Skeletal muscle satellite cell (primary cell): ENCODE results near the gene AP5S1.

Experiments used
- H3K27me3 ChIP-seq: 2 replicates; pipeline ENCODE4 v1.7.0; 2013; ENCODE audit warnings: low read length; ENCODE audit not compliant: control insufficient read depth, insufficient read depth
- H3K36me3 ChIP-seq: 2 replicates; pipeline ENCODE4 v1.7.0; 2013; ENCODE audit warnings: mild to moderate bottlenecking, control low read depth, low read length; ENCODE audit not compliant: insufficient read depth
- H3K4me1 ChIP-seq: 2 replicates; pipeline ENCODE4 v1.7.0; 2013; ENCODE audit warnings: low read length; ENCODE audit not compliant: control insufficient read depth, insufficient read depth
- H3K4me2 ChIP-seq: 2 replicates; pipeline ENCODE4 v1.7.0; 2013; ENCODE audit warnings: mild to moderate bottlenecking, low read length
- H3K4me3 ChIP-seq: 2 replicates; pipeline ENCODE4 v1.7.0; 2013; ENCODE audit warnings: low read length
- H3K9ac ChIP-seq: 2 replicates; pipeline ENCODE4 v1.7.0; 2013; ENCODE audit warnings: mild to moderate bottlenecking, low read depth, low read length, moderate library complexity
- H3K9me3 ChIP-seq: replicated peaks from 2 replicates; pipeline ENCODE4 v1.7.0; 2013; ENCODE audit warnings: mild to moderate bottlenecking, control low read depth, low read length

Gene AP5S1

GRCh38 chr20:3854462-3854871 is 34.1 kb downstream of the AP5S1 start:
- no peak overlapping the region for H3K4me2 ChIP-seq
- no peaks in the 10 kb centered on the region for H3K4me1 ChIP-seq
- no peak overlapping the region for H3K4me3 ChIP-seq
- no peaks in the 10 kb centered on the region for H3K9me3 ChIP-seq
- no peaks in the 10 kb centered on the region for H3K27me3 ChIP-seq
- peaks cover 28% of the 10 kb centered on the region for H3K36me3 ChIP-seq
- H3K9ac ChIP-seq = no peak overlapping the region

GRCh38 chr20:3857405-3857804 is 37.1 kb downstream of the AP5S1 start:
- Histone ChIP-seq H3K9ac (no peak overlapping the region), H3K27me3 (no peaks in the 10 kb centered on the region), H3K9me3 (no peaks in the 10 kb centered on the region), H3K4me1 (no peaks in the 10 kb centered on the region), H3K36me3 (peaks cover 39% of the 10 kb centered on the region), H3K4me3 (no peak overlapping the region), H3K4me2 (no peak overlapping the region)

GRCh38 chr20:3858689-3859088 is 38.3 kb downstream of the AP5S1 start:
- no peak overlapping the region for H3K9ac ChIP-seq
- no peaks in the 10 kb centered on the region for H3K9me3 ChIP-seq
- H3K4me3 ChIP-seq = no peak overlapping the region
- no peaks in the 10 kb centered on the region for H3K4me1 ChIP-seq
- no peaks in the 10 kb centered on the region for H3K27me3 ChIP-seq
- H3K4me2 ChIP-seq = no peak overlapping the region
- H3K36me3 ChIP-seq = peaks cover 52% of the 10 kb centered on the region

GRCh38 chr20:3861191-3861590 is 40.8 kb downstream of the AP5S1 start:
- Histone ChIP-seq H3K27me3 (no peaks in the 10 kb centered on the region), H3K36me3 (peaks cover 69% of the 10 kb centered on the region), H3K9ac (no peak overlapping the region), H3K9me3 (no peaks in the 10 kb centered on the region), H3K4me3 (no peak overlapping the region), H3K4me1 (no peaks in the 10 kb centered on the region), H3K4me2 (no peak overlapping the region)

DNA sequence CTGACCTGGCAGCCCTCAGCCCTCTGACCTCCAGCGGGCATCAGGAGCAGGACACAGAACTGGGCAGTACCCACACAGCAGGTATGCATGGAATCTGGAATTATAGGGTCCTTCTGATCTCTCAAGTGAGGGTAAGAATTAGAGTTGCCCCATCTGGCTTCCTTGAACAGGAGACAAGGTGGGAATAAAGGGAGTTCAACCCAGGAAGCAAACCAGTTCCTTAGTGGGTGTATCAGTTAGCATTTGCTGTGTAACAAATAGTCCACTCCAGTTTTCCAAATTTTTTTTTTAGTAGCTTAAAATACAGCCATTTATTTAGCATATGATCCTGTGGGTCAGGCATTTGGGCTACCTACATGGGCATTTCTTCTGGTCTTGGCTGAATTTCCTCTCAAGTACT is 42.0 kb downstream of the AP5S1 start:
- H3K4me3 ChIP-seq = no peak overlapping the region
- no peaks in the 10 kb centered on the region for H3K27me3 ChIP-seq
- H3K36me3 ChIP-seq = peaks cover 75% of the 10 kb centered on the region
- H3K9me3 ChIP-seq = no peaks in the 10 kb centered on the region
- no peaks in the 10 kb centered on the region for H3K4me1 ChIP-seq
- no peak overlapping the region for H3K4me2 ChIP-seq
- no peak overlapping the region for H3K9ac ChIP-seq

DNA sequence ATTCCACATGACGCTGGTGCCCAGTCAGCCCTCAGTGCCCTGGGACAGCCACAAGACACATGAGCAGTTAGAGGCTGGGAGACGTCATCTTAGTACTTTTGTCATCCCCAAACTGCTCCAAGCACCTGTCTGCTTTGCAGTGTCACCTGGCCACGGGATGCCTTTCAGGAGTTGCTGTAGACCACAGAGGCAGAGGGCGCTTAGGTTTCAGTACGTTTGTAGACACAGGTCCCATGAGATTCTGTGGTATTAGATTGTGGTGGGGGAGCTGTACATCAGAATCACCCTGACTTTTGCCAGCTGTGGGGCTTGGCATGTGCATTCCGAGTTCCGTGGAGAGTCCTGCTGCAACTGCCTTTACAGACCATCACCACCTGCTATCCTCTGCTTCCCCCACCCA is 43.0 kb downstream of the AP5S1 start:
- H3K4me2 ChIP-seq = no peak overlapping the region
- H3K4me1 ChIP-seq = no peaks in the 10 kb centered on the region
- no peaks in the 10 kb centered on the region for H3K27me3 ChIP-seq
- H3K36me3 ChIP-seq = peaks cover 75% of the 10 kb centered on the region
- no peak overlapping the region for H3K9ac ChIP-seq
- H3K4me3 ChIP-seq = no peak overlapping the region
- H3K9me3 ChIP-seq = no peaks in the 10 kb centered on the region

- Histone ChIP-seq H3K4me3 (no peak overlapping the region), H3K4me1 (no peaks in the 10 kb centered on the region), H3K9me3 (no peaks in the 10 kb centered on the region), H3K4me2 (no peak overlapping the region), H3K36me3 (peaks cover 71% of the 10 kb centered on the region), H3K9ac (no peak overlapping the region), H3K27me3 (no peaks in the 10 kb centered on the region)
Observed at GRCh38 chr20:3864518-3864917, 44.2 kb downstream of the AP5S1 start.

DNA sequence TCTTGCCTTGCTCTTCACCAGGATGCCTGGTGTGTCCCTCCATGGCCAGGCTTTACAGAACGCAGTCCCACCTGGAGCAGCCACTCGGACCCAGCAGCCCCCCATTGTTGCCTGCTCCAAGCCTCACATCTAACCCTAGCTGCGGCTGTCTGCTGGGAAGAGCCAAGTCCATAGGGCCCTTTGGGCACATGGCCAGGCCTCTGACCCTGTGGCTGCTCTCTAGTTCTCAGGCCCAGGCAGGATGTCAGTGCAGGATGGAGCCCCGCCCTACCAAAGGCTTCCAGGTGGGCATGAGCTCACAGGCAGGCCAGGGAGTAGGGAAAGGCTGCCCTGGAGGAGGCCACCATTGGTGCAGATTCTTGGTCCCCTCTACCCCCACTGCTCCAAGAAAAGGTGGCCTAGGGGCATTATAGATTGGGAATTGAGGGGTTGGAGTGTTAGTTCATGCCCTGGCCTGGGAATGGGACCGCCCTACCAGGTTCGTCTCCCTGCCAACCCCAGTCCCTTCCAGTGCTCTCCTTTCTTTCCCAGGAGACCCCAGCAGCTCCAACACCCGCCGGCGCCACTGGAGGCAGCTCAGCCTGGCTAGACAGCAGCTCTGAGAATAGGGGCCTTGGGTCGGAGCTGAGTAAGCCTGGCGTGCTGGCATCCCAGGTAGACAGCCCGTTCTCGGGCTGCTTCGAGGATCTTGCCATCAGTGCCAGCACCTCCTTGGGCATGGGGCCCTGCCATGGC is 45.0 kb downstream of the AP5S1 start:
- Histone ChIP-seq H3K4me2 (no peak overlapping the region), H3K9ac (no peak overlapping the region), H3K4me3 (no peak overlapping the region), H3K36me3 (peaks cover 77% of the 10 kb centered on the region), H3K9me3 (no peaks in the 10 kb centered on the region), H3K4me1 (no peaks in the 10 kb centered on the region), H3K27me3 (no peaks in the 10 kb centered on the region)

GRCh38 chr20:3865887-3866407 is 45.6 kb downstream of the AP5S1 start:
- Histone ChIP-seq H3K27me3 (no peaks in the 10 kb centered on the region), H3K4me2 (no peak overlapping the region), H3K36me3 (peaks cover 77% of the 10 kb centered on the region), H3K4me3 (no peak overlapping the region), H3K9me3 (no peaks in the 10 kb centered on the region), H3K9ac (no peak overlapping the region), H3K4me1 (no peaks in the 10 kb centered on the region)

DNA sequence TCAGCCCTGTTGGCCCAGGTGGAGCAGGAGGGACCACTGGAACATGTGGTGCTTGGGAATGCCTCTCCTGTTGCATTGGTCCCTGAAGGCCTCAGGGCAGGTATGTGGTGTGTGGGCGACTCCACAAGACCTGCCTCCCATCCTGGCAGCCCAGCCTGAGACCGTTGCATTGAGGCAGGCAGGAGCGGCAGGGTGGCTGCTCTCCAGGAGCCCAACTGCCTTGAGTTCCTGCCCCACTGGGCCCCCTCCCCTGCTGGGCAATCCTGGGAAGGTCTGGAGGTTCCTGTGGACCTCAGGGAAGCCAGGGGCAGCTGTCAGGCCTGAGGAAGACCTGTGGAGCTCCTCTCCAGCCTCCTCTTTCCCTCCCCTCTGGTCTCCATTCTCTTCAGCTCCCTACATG is 46.1 kb downstream of the AP5S1 start:
- no peak overlapping the region for H3K9ac ChIP-seq
- H3K4me3 ChIP-seq = no peak overlapping the region
- no peaks in the 10 kb centered on the region for H3K4me1 ChIP-seq
- H3K27me3 ChIP-seq = no peaks in the 10 kb centered on the region
- peaks cover 79% of the 10 kb centered on the region for H3K36me3 ChIP-seq
- no peak overlapping the region for H3K4me2 ChIP-seq
- H3K9me3 ChIP-seq = no peaks in the 10 kb centered on the region

GRCh38 chr20:3867802-3868201 is 47.5 kb downstream of the AP5S1 start:
- no peaks in the 10 kb centered on the region for H3K4me1 ChIP-seq
- no peak overlapping the region for H3K4me2 ChIP-seq
- H3K9ac ChIP-seq = no peak overlapping the region
- H3K4me3 ChIP-seq = no peak overlapping the region
- peaks cover 80% of the 10 kb centered on the region for H3K36me3 ChIP-seq
- H3K27me3 ChIP-seq = no peaks in the 10 kb centered on the region
- no peaks in the 10 kb centered on the region for H3K9me3 ChIP-seq
